CD4-positive, alpha-beta T cell treated with Interleukin-21 for 1 hour (primary cell): ENCODE data around the gene HGS.

ENCODE experiments used
- DNase-seq: peaks from one replicate; pipeline ENCODE4 v3.0.0-alpha.2; 2020

The HGS gene

GRCh38 chr17:81683584-81684441, at the start of gene HGS, which contains the start of gene ARL16:
Gene HGS, plus strand, starts transcription at chr17:81684011. Its CDS starts 56 bp downstream, at chr17:81684067.
Gene ARL16, minus strand, starts transcription at chr17:81683797. Its CDS starts 44 bp downstream, at chr17:81683753.
- DNase-seq = peak; percentile 99

GRCh38 chr17:81635431-81635830, 48.4 kb upstream of the HGS start:
- no peak for DNase-seq

- no peak for DNase-seq
Observed at GRCh38 chr17:81635973-81636504, 47.8 kb upstream of the HGS start.

- peak; percentile 86 for DNase-seq
Observed at GRCh38 chr17:81636505-81637288, 47.1 kb upstream of the HGS start, which contains the start of the genes NPLOC4 and TSPAN10. Gene NPLOC4, minus strand, starts transcription at chr17:81637112. Its CDS starts 182 bp downstream, at chr17:81636930. Gene TSPAN10, plus strand, starts transcription at chr17:81637196. Its CDS starts 5,217 bp downstream, at chr17:81642413.

- no peak for DNase-seq
Observed at GRCh38 chr17:81638683-81639082, 45.1 kb upstream of the HGS start.

GRCh38 chr17:81640011-81640410, 43.8 kb upstream of the HGS start:
- DNase-seq = no peak

- DNase-seq = no peak
Observed at GRCh38 chr17:81641825-81642489, 41.9 kb upstream of the HGS start.

GRCh38 chr17:81644496-81644895, 39.3 kb upstream of the HGS start:
- DNase-seq = no peak

- DNase-seq = no peak
Observed at GRCh38 chr17:81644976-81645952, 38.5 kb upstream of the HGS start.

- no peak for DNase-seq
Observed at GRCh38 chr17:81646869-81647600, 36.8 kb upstream of the HGS start.

GRCh38 chr17:81647640-81648012, 36.2 kb upstream of the HGS start:
- no peak for DNase-seq

GRCh38 chr17:81648013-81648706, 35.7 kb upstream of the HGS start:
- no peak for DNase-seq

GRCh38 chr17:81648707-81649085, 35.1 kb upstream of the HGS start:
- DNase-seq = no peak

- no peak for DNase-seq
Observed at GRCh38 chr17:81650951-81651350, 32.9 kb upstream of the HGS start.

GRCh38 chr17:81651692-81652091, 32.1 kb upstream of the HGS start:
- no peak for DNase-seq

GRCh38 chr17:81652906-81653771, 30.7 kb upstream of the HGS start:
- DNase-seq = no peak

- no peak for DNase-seq
Observed at GRCh38 chr17:81655378-81656117, 28.3 kb upstream of the HGS start.

GRCh38 chr17:81656118-81656743, 27.6 kb upstream of the HGS start, which contains the start of gene PDE6G:
Gene PDE6G, minus strand, starts transcription at chr17:81656542. Its CDS starts 3,237 bp downstream, at chr17:81653305.
- no peak for DNase-seq
